ENCODE data around the gene SLIT3. TPM values are rescaled to one million over a fixed set of nuclear protein-coding genes. Genes with fewer than 3 reads are reported as not detected.

Gene SLIT3
- total RNA-seq, 1 donor from 2014 or later: 5.0 TPM

GRCh38 chr5:169243651-169244422 is 57.1 kb downstream of the SLIT3 start:
- no peak for DNase-seq (ENCODE audit: low read depth)
- TF ChIP-seq, protein P1, sequence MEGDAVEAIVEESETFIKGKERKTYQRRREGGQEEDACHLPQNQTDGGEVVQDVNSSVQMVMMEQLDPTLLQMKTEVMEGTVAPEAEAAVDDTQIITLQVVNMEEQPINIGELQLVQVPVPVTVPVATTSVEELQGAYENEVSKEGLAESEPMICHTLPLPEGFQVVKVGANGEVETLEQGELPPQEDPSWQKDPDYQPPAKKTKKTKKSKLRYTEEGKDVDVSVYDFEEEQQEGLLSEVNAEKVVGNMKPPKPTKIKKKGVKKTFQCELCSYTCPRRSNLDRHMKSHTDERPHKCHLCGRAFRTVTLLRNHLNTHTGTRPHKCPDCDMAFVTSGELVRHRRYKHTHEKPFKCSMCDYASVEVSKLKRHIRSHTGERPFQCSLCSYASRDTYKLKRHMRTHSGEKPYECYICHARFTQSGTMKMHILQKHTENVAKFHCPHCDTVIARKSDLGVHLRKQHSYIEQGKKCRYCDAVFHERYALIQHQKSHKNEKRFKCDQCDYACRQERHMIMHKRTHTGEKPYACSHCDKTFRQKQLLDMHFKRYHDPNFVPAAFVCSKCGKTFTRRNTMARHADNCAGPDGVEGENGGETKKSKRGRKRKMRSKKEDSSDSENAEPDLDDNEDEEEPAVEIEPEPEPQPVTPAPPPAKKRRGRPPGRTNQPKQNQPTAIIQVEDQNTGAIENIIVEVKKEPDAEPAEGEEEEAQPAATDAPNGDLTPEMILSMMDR (IDR thresholded peaks at IDR 0.05; ENCODE audit: insufficient read depth, low read length, poor library complexity, severe bottlenecking): no peak
- no peak overlapping the region for H3K4me3 ChIP-seq (ENCODE audit: low read depth, low read length)

DNA sequence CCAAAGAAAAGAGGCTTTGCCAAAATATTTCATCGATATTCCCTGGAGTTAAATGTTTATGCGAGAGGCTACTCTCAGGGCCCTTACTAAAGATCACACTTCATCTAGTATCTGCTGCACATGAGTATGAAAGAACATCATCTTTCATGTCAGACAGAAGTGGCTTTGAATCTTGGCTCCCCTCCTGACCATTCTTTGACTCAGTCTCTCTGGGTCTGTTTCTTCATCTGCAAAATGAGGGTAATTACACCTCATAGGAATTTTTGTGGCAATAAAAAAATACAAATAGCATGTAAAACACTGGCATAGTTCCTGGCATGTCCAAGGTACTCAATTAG is 58.1 kb downstream of the SLIT3 start:
- Histone ChIP-seq H3K4me3 (ENCODE audit: low read depth, low read length) (no peak overlapping the region), H3K27me3 (ENCODE audit: control insufficient read depth, insufficient read depth, low read length) (no peaks in the 10 kb centered on the region), H3K36me3 (ENCODE audit: control insufficient read depth, insufficient read depth, low read length) (no peaks in the 10 kb centered on the region)
- TF ChIP-seq, protein P1 (IDR thresholded peaks at IDR 0.05; ENCODE audit: insufficient read depth, low read length, poor library complexity, severe bottlenecking): no peak
- no peak for DNase-seq (ENCODE audit: low read depth)

More at GRCh38 chr5:169243651-169244422, 57.1 kb downstream of the SLIT3 start:
- Histone ChIP-seq H3K36me3 (ENCODE audit: control insufficient read depth, insufficient read depth, low read length) (no peaks in the 10 kb centered on the region), H3K27me3 (ENCODE audit: control insufficient read depth, insufficient read depth, low read length) (no peaks in the 10 kb centered on the region)

GRCh38 chr5:169242175-169242848 is 58.6 kb downstream of the SLIT3 start:
- DNase-seq (ENCODE audit: low read depth): no peak
- TF ChIP-seq, protein P1 (IDR thresholded peaks at IDR 0.05; ENCODE audit: insufficient read depth, low read length, poor library complexity, severe bottlenecking): no peak
- Histone ChIP-seq H3K4me3 (ENCODE audit: low read depth, low read length) (no peak overlapping the region), H3K27me3 (ENCODE audit: control insufficient read depth, insufficient read depth, low read length) (no peaks in the 10 kb centered on the region), H3K36me3 (ENCODE audit: control insufficient read depth, insufficient read depth, low read length) (no peaks in the 10 kb centered on the region)

DNA sequence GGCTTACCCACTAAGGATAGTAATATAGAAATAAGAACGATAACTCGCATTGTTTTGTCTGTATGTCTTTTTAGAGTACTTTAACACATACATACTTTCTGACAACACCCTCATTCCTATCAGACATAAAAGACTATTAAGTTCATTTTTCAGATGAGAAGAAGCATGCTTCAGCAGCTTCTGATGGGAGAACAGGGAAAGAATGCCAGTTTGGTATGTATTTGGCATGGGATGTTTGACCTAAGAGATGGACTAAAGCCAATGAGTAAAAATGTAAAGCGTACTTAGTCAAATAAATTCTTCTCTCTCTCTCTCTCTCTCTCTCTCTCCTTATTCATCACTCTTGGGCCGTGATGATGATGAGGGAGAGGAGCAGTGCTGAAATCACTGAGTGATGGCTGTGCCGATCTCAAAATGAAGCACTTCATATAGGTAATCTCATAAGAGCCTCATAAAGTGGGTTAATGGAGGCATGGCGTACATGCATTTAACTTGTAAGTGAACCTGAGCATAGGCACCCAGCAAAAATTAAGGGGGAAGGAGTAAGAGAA is 71.5 kb downstream of the SLIT3 start:
- H3K4me3 ChIP-seq (ENCODE audit: low read depth, low read length): no peak overlapping the region
- DNase-seq (ENCODE audit: low read depth): no peak
- H3K27me3 ChIP-seq (ENCODE audit: control insufficient read depth, insufficient read depth, low read length): no peaks in the 10 kb centered on the region
- no peaks in the 10 kb centered on the region for H3K36me3 ChIP-seq (ENCODE audit: control insufficient read depth, insufficient read depth, low read length)
- TF ChIP-seq, protein P1 (IDR thresholded peaks at IDR 0.05; ENCODE audit: insufficient read depth, low read length, poor library complexity, severe bottlenecking): no peak

GRCh38 chr5:169226895-169227294 is 74.0 kb downstream of the SLIT3 start:
- H3K27me3 ChIP-seq (ENCODE audit: control insufficient read depth, insufficient read depth, low read length): no peaks in the 10 kb centered on the region
- H3K36me3 ChIP-seq (ENCODE audit: control insufficient read depth, insufficient read depth, low read length): no peaks in the 10 kb centered on the region
- no peak for DNase-seq (ENCODE audit: low read depth)
- H3K4me3 ChIP-seq (ENCODE audit: low read depth, low read length): no peak overlapping the region
- TF ChIP-seq, protein P1 (IDR thresholded peaks at IDR 0.05; ENCODE audit: insufficient read depth, low read length, poor library complexity, severe bottlenecking): no peak
